Adrenal gland (tissue), 5 donors: ENCODE data around the gene FERMT3.

ENCODE experiments used
- POLR2A ChIP-seq, 2 donors: fragments of 450-650 bp; IDR thresholded peaks; one replicate each; pipeline ENCODE4 v1.6.1; 2017; ENCODE audit warnings: antibody characterized with exemption in 2 of 2, mild to moderate bottlenecking in 2 of 2, moderate library complexity in 1 of 2
- TF ChIP-seq, protein P1 (sequence below), 6 experiments: fragments of 450-650 bp in 4 of 6; fragments of 200-600 bp in 2 of 6; sonication (generic) in 1 of 6; IDR thresholded peaks; 1 replicate in 5 of 6; 2 replicates in 1 of 6; pipeline versions ENCODE4 v1.5.1 to v1.8.0; 2016 to 2021; ENCODE audit warnings: antibody characterized with exemption in 6 of 6, mild to moderate bottlenecking in 2 of 6, moderate library complexity in 1 of 6
- donor health status: DM: no; HTN: no; CAD: no.

GRCh38 chr11:64211181-64211872 is 4.8 kb downstream of the FERMT3 start:
- TF ChIP-seq, protein P1, sequence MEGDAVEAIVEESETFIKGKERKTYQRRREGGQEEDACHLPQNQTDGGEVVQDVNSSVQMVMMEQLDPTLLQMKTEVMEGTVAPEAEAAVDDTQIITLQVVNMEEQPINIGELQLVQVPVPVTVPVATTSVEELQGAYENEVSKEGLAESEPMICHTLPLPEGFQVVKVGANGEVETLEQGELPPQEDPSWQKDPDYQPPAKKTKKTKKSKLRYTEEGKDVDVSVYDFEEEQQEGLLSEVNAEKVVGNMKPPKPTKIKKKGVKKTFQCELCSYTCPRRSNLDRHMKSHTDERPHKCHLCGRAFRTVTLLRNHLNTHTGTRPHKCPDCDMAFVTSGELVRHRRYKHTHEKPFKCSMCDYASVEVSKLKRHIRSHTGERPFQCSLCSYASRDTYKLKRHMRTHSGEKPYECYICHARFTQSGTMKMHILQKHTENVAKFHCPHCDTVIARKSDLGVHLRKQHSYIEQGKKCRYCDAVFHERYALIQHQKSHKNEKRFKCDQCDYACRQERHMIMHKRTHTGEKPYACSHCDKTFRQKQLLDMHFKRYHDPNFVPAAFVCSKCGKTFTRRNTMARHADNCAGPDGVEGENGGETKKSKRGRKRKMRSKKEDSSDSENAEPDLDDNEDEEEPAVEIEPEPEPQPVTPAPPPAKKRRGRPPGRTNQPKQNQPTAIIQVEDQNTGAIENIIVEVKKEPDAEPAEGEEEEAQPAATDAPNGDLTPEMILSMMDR (IDR thresholded peaks at IDR 0.05): no peak
- no peak for TF ChIP-seq POLR2A (IDR thresholded peaks at IDR 0.05)
